T-cell (primary cell): ENCODE data around the gene EEPD1. TPM values are rescaled to one million over a fixed set of nuclear protein-coding genes. Genes with fewer than 3 reads are reported as not detected.
"Not testable (repeated sequence)": the region's sequence is repeated elsewhere in the genome, so short reads cannot be mapped to it uniquely, and the experiment has no call there.

Experiments used
- ATAC-seq, 4 experiments: fragments of 200-7000 bp in 3 of 4; fragments of 150-1000 bp in 1 of 4; cut with Tn5 transposase; replicated peaks in 1 of 4; 1 replicate in 3 of 4; 2 replicates in 1 of 4; pipeline ENCODE4 v1.10.0; 2021; ENCODE audit warnings: moderate library complexity in 3 of 4, mild to moderate bottlenecking in 2 of 4, moderate number of reproducible peaks in 1 of 4
- CTCF ChIA-PET, 2 donors: fragments of 300-600 bp; sonication (Branson Sonifier 250); formaldehyde crosslinking; loops; one replicate each; lab custom pipeline; 2022; ENCODE audit warnings: antibody characterized with exemption in 2 of 2; lab: Charles Lee
- POLR2A ChIA-PET, 2 donors: fragments of 300-600 bp; sonication (Branson Sonifier 250); formaldehyde crosslinking; loops; one replicate each; lab custom pipeline; 2022; ENCODE audit warnings: antibody characterized with exemption in 2 of 2; lab: Charles Lee
- DNase-seq, 35 experiments: peaks; one replicate each; pipeline versions ENCODE4 v3.0.0 to v3.0.0-alpha.2; 2013 to 2023
- H3K27ac ChIP-seq: one replicate; pipeline ENCODE4 v1.5.1; 2013; ENCODE audit warnings: low read length
- H3K27me3 ChIP-seq, 2 experiments: replicated peaks in 1 of 2; 1 replicate in 1 of 2; 2 replicates in 1 of 2; pipeline versions ENCODE4 v1.6.1 to v1.7.0; 2013; ENCODE audit warnings: low read length in 1 of 2, mixed read lengths in 1 of 2; ENCODE audit not compliant: control insufficient read depth in 2 of 2, insufficient read depth in 2 of 2; ENCODE audit errors: extremely low read depth in 1 of 2
- H3K36me3 ChIP-seq, 2 donors: 1 replicate in 1 of 2; 2 replicates in 1 of 2; pipeline versions ENCODE4 v1.6.1 to v1.7.0; 2013; ENCODE audit warnings: low read length in 1 of 2; ENCODE audit not compliant: control insufficient read depth in 2 of 2, insufficient read depth in 1 of 2; ENCODE audit errors: extremely low read depth in 1 of 2
- H3K4me1 ChIP-seq, 2 experiments: 1 replicate in 1 of 2; 2 replicates in 1 of 2; pipeline versions ENCODE4 v1.6.1 to v1.7.0; 2013; ENCODE audit warnings: low read length in 2 of 2, mixed read lengths in 1 of 2; ENCODE audit not compliant: insufficient read depth in 2 of 2, control insufficient read depth in 1 of 2; ENCODE audit errors: extremely low read depth in 1 of 2
- H3K4me3 ChIP-seq, 2 donors: 1 replicate in 1 of 2; 2 replicates in 1 of 2; pipeline versions ENCODE4 v1.5.1 to v1.7.0; 2013; ENCODE audit warnings: mild to moderate bottlenecking in 2 of 2, low read length in 1 of 2, moderate library complexity in 1 of 2; ENCODE audit not compliant: control insufficient read depth in 1 of 2; ENCODE audit errors: extremely low read depth in 1 of 2
- H3K9me3 ChIP-seq: 2 replicates; pipeline ENCODE4 v1.7.0; 2013
- H3K27ac Mint-ChIP-seq, 2 donors: one replicate each; pipeline ENCODE4 v1.8.0; 2020 to 2021; ENCODE audit warnings: mild to moderate bottlenecking in 2 of 2, mixed read lengths in 2 of 2
- H3K27me3 Mint-ChIP-seq, 2 donors: one replicate each; pipeline ENCODE4 v1.8.0; 2021 to 2022; ENCODE audit warnings: mixed read lengths in 2 of 2
- H3K36me3 Mint-ChIP-seq: one replicate; pipeline ENCODE4 v1.8.0; 2021; ENCODE audit warnings: mixed read lengths
- H3K4me1 Mint-ChIP-seq, 3 donors: one replicate each; pipeline ENCODE4 v1.8.0; 2020 to 2022; ENCODE audit warnings: mixed read lengths in 3 of 3, mild to moderate bottlenecking in 1 of 3
- H3K4me3 Mint-ChIP-seq, 3 donors: one replicate each; pipeline ENCODE4 v1.8.0; 2020 to 2022; ENCODE audit warnings: mild to moderate bottlenecking in 3 of 3, mixed read lengths in 3 of 3, moderate library complexity in 3 of 3
- H3K9me3 Mint-ChIP-seq, 3 donors: one replicate each; pipeline ENCODE4 v1.8.0; 2020 to 2022; ENCODE audit warnings: mixed read lengths in 3 of 3
- WGBS: methylation state at CpG from one replicate; pipeline ENCODE4 v1.1.5; 2013; ENCODE audit warnings: missing lambda C conversion rate; ENCODE audit not compliant: insufficient coverage; 5-methylcytosine and 5-hydroxymethylcytosine counted together
- total RNA-seq, 35 experiments: library from RNA in 6 of 35; stranded (reverse) in 6 of 35; fragments of 120-200 nt in 1 of 35; gene quantifications; one replicate each; pipeline versions ENCODE4 v1.2.1 to v1.2.4 and lab custom pipeline; 2013 to 2026

The EEPD1 gene
- total RNA-seq, 5 donors from 2014 or later (not counting 1 experiment from before 2014, with no cell fraction given) = 2.7 to 16.2 (median 4.2) TPM

DNA sequence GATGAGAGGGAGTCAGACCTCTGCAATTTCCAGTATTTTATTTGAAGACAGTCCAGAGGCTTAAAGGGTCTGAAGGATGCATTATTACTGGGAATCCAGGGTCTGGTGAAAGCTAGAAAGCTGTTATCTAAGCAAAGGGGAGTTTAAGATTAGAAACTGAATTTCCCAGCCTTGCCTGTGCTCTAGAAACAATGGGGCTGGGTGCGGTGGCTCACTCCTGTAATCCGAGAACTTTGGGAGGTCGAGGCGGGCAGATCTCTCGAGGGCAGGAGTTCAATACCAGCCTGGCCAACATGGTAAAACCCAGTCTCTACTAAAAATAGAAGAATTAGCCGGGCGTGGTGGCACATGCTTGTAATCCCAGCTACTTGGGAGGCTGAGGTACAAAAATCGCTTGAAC lies 165.1 kb downstream of the EEPD1 start:
- POLR2A ChIA-PET = no interaction called here
- no peak overlapping the region for H3K27ac ChIP-seq
- Mint-ChIP-seq H3K4me3 (no peak overlapping the region), H3K9me3 (no peaks in the 10 kb centered on the region), H3K36me3 (peaks cover 4% of the 10 kb centered on the region), H3K27me3 (peaks cover 0 to 5% of the 10 kb centered on the region in 2 donors), H3K27ac (no peak overlapping the region), H3K4me1 (no peaks in the 10 kb centered on the region)
- H3K27me3 ChIP-seq = no peaks in the 10 kb centered on the region
- H3K36me3 ChIP-seq = no peaks in the 10 kb centered on the region
- H3K9me3 ChIP-seq = no peaks in the 10 kb centered on the region
- CTCF ChIA-PET = interaction anchor here (0.7 to 2.4 kb wide), 4 partner anchors 9 to 333 kb away, joined by 3 to 10 read pairs (median 4); no protein-coding TSS in a partner anchor
- ATAC-seq (no peak), DNase-seq (no peak)
- H3K4me3 ChIP-seq = no peak overlapping the region
- 84% methylated on average over 6 of the region's 8 CpGs for WGBS
- no peaks in the 10 kb centered on the region for H3K4me1 ChIP-seq

DNA sequence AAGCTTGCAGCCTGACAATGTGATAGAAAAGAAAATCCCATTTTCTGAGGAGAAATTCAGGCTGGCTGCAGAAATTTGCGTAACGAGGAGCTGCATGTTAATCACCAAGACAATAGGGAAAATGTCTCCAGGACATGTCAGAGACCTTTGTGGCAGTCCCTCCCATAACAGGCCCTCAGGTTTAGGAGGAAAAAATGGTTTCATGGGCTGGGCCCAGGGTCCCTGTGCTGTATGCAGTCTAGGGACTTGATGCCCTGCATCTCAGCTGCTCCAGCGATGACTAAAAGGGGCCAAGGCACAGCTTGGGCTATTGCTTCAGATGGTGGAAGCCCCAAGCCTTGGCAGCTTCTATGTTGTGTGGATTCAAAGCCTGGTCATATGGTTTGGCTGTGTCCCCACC lies 168.2 kb downstream of the EEPD1 start:
- POLR2A ChIA-PET, H3K27me3 Mint-ChIP-seq, H3K36me3 Mint-ChIP-seq, H3K4me1 ChIP-seq, H3K9me3 ChIP-seq, H3K4me3 Mint-ChIP-seq, ATAC-seq, H3K4me1 Mint-ChIP-seq, H3K27ac Mint-ChIP-seq, H3K27me3 ChIP-seq, H3K4me3 ChIP-seq, H3K27ac ChIP-seq, H3K36me3 ChIP-seq, CTCF ChIA-PET, DNase-seq, H3K9me3 Mint-ChIP-seq: not testable (repeated sequence)
- WGBS = 86% methylated on average over 1 of the region's 3 CpGs

DNA sequence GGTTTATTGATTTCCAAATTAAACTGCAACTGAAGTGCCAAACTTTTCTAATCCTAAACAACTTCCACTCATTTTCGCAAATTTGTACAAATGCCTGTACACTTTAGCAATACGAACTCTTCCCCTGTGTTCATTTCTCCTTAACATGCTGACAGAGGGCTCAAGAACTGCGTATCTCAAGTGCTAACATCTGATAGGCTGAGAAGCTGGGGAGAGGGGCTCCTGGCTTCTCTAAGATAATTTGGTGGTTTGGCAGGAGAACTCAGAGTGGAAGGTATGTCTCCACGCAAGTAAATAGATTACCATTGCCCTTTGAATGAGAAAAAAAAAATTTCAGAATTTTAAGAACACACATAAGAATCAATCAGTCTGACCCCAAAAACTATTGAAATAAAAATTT lies 183.3 kb downstream of the EEPD1 start:
- ChIA-PET CTCF (interaction anchor here in 1 of 2 donors (0.6 kb wide), 1 partner anchor 30 kb away, joined by 3 read pairs; no protein-coding TSS in a partner anchor), POLR2A (no interaction called here)
- DNase-seq (no peak), ATAC-seq (no peak)
- Mint-ChIP-seq H3K4me1 (no peaks in the 10 kb centered on the region), H3K4me3 (no peak overlapping the region), H3K36me3 (no peaks in the 10 kb centered on the region), H3K27me3 (peaks cover 5 to 6% of the 10 kb centered on the region in 2 donors), H3K27ac (no peak overlapping the region), H3K9me3 (peaks cover 0 to 8% (median 7%) of the 10 kb centered on the region in 3 donors)
- H3K36me3 ChIP-seq = no peaks in the 10 kb centered on the region
- H3K27me3 ChIP-seq = no peaks in the 10 kb centered on the region
- H3K27ac ChIP-seq = no peak overlapping the region
- H3K4me3 ChIP-seq = no peak overlapping the region
- WGBS = 100% methylated on average over 1 of the region's 4 CpGs
- H3K4me1 ChIP-seq = no peaks in the 10 kb centered on the region
- no peaks in the 10 kb centered on the region for H3K9me3 ChIP-seq

DNA sequence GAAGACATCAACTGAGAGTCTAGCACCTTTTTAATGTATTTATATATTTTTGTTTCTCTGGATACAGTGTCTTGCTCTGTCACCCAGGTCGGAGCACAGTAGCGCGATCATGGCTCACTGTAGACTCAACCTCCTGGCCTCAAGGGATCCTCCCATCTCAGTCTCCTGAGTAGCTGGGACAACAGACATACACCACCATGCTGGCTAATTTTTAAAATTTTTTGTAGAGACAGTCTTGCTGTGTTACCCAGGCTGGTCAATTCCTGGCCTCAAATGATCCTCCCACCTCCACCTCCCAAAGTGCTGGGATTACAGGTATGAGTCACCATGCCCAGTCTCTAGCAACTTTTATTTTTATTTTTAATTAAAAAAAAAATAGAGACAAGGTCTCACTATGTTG lies 185.2 kb downstream of the EEPD1 start:
- H3K9me3 ChIP-seq = no peaks in the 10 kb centered on the region
- POLR2A ChIA-PET = no interaction called here
- 93% methylated on average over 3 of the region's 3 CpGs for WGBS
- Mint-ChIP-seq H3K4me1 (no peaks in the 10 kb centered on the region), H3K36me3 (no peaks in the 10 kb centered on the region), H3K27ac (no peak overlapping the region), H3K4me3 (no peak overlapping the region), H3K27me3 (peaks cover 9 to 11% of the 10 kb centered on the region in 2 donors), H3K9me3 (peaks cover 0 to 2% (median 0%) of the 10 kb centered on the region in 3 donors)
- CTCF ChIA-PET = no interaction called here
- no peaks in the 10 kb centered on the region for H3K36me3 ChIP-seq
- H3K4me1 ChIP-seq = no peaks in the 10 kb centered on the region
- H3K4me3 ChIP-seq = no peak overlapping the region
- no peak for DNase-seq
- H3K27me3 ChIP-seq = peaks cover 0 to 8% of the 10 kb centered on the region in 2 experiments
- no peak overlapping the region for H3K27ac ChIP-seq
- no peak for ATAC-seq

DNA sequence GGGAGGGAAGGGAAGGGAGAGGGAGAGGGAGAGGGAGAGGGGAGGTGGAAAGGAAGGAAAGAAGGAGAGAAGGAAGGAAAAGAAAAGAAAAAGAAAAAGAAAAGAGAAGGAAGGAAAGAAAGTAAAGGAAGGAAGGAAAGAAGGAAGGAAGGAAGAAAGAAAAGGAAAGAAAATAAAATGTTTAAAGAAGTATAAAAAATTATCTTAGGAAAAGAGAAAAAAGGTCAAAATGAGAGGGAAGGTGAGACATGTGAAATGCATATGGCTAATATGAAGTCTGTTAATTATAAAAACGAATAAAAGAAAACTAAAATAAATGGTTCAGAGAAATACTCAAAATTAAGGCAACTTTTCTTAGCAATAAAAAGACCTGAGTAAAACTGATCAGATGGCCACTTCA lies 190.5 kb downstream of the EEPD1 start:
- no CpG with 5 or more reads among the region's 1 CpG for WGBS
- CTCF ChIA-PET = no interaction called here
- H3K36me3 Mint-ChIP-seq = no peaks in the 10 kb centered on the region

DNA sequence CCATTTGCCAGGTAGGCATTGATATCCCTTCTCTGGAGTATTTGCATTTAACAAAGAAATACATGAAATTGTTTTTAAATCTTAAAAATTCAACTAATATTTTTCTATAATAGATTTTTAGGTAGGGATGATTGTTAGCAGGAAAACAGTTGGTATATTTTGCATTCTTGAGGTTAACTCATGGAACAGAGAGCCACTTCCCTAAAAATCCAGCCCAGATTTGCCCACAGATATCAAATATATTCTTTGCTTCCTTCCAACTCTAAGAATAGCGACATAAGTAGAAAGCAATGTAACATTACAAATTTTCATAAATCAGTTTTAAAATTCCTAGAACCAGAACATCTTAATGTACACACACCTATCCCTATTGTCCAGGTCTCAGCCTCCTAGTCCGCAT lies 191.6 kb downstream of the EEPD1 start:
- Histone ChIP-seq H3K9me3 (no peaks in the 10 kb centered on the region), H3K4me3 (no peak overlapping the region), H3K27ac (no peak overlapping the region), H3K4me1 (no peaks in the 10 kb centered on the region), H3K27me3 (peaks cover 0 to 8% of the 10 kb centered on the region in 2 experiments), H3K36me3 (no peaks in the 10 kb centered on the region)
- no peak for DNase-seq
- Mint-ChIP-seq H3K27me3 (peaks cover 9% of the 10 kb centered on the region in 2 donors), H3K9me3 (no peaks in the 10 kb centered on the region), H3K4me3 (no peak overlapping the region), H3K27ac (no peak overlapping the region), H3K36me3 (no peaks in the 10 kb centered on the region), H3K4me1 (peaks cover 0 to 2% (median 0%) of the 10 kb centered on the region in 3 donors)
- POLR2A ChIA-PET = no interaction called here
- CTCF ChIA-PET = no interaction called here
- ATAC-seq = no peak
- 55% methylated on average over 2 of the region's 2 CpGs for WGBS

More for the DNA sequence above, 190.5 kb downstream of the EEPD1 start:
- ATAC-seq (no peak), DNase-seq (no peak)
- H3K27me3 Mint-ChIP-seq = peaks cover 9 to 11% of the 10 kb centered on the region in 2 donors
- Histone ChIP-seq H3K27ac (no peak overlapping the region), H3K4me1 (no peaks in the 10 kb centered on the region), H3K27me3 (peaks cover 0 to 8% of the 10 kb centered on the region in 2 experiments), H3K36me3 (no peaks in the 10 kb centered on the region), H3K9me3 (no peaks in the 10 kb centered on the region), H3K4me3 (no peak overlapping the region)
- H3K9me3 Mint-ChIP-seq = no peaks in the 10 kb centered on the region
- no peak overlapping the region for H3K27ac Mint-ChIP-seq
- H3K4me1 Mint-ChIP-seq = peaks cover 0 to 2% (median 0%) of the 10 kb centered on the region in 3 donors
- H3K4me3 Mint-ChIP-seq = no peak overlapping the region
- POLR2A ChIA-PET = no interaction called here
